Stromal cell of bone marrow (primary cell): Measurements from ENCODE around the gene ATIC.

Experiments
- DNase-seq: peaks from one replicate; pipeline ENCODE4 v3.0.0-alpha.2; 2012; ENCODE audit warnings: low read depth

ATIC gene

DNA sequence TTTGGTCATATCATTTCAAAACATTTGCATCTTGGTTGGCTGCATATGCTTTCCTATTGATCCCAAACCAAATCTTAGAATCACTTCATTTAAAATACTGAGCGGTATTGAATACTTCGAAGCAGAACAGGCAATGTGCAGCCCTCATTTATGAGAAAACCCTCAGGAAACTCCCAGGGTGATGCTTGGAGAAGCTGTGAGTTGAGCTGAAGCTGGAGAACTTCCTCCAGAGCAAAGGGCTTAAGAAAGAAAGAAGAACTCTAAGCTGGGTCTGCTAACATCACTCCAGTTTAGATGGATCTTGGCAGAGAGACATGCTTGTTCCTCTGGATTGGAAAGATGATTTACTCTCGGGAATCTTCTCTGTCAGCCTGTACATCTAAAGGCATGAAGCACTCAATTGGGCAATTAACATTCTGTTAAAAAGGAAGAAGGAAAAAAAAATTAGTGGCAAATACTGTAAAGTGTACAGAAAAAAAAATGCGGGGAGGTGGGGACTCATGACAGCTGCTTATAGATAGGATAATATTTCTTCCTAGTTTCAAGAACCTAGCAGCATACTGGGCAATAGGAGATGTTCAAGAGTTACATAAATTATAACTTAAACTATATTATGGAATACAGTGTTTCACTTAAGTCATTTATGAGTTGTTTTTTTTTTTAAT lies 49.5 kb downstream of the ATIC start:
- no peak for DNase-seq

DNA sequence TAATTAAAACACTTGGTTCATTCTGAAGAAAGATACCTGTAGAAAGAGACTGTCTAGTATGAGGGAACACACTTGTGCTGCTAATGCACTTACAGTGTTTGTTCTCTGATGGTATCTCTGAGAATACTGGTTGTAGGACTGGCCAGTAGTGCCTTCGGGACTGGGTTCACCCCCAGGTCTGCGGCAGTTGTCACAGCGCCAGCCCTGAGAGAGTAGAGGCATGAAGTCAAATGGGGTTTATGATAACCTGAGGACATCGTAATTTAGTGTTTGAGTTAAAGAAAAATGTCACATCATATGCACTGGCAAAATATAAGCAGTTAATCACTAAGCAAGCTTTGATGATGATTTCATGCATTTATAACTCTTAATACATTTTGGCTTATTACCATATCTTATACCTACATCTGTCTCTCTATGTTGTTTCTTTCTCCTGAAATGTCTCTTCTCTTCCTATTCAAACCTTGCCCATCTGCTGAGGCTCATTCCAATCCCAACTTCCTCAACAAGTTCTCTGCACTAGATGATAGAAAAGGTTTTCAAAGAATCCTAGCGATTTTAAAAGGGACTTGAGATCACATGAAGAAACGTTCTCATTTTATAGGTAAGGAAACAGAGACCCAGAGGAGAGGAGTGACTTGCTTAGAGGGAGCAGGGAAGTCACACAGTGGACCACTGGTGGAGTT lies 50.2 kb downstream of the ATIC start:
- no peak for DNase-seq

DNA sequence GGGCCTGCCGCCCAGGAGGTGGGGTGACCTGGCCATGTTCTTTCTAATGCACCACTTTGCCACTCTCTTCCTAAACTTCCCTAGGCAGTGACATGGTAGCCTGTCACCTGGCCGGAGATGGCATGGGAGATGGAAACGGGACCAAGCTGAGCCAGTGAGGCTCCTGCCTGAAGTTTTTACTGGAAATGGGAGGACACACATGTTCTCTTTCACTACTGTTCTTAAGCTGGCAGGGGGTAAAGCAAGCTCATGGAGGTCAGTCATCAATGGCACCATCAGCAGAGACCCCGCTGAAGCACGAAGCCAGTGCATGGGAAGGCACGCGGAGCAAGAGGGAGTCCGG lies 50.7 kb downstream of the ATIC start:
- DNase-seq, result no peak

GRCh38 chr2:215363039-215363438 lies 51.2 kb downstream of the ATIC start:
- DNase-seq, result no peak

- DNase-seq, result no peak
Observed at GRCh38 chr2:215363461-215364156, 51.8 kb downstream of the ATIC start.

GRCh38 chr2:215364157-215365155 lies 52.6 kb downstream of the ATIC start:
- no peak for DNase-seq

GRCh38 chr2:215365184-215365658 lies 53.4 kb downstream of the ATIC start:
- no peak for DNase-seq

GRCh38 chr2:215366440-215367032 lies 54.7 kb downstream of the ATIC start:
- DNase-seq, result no peak

GRCh38 chr2:215367662-215368492 lies 56.0 kb downstream of the ATIC start:
- DNase-seq, result peak; percentile 72

DNA sequence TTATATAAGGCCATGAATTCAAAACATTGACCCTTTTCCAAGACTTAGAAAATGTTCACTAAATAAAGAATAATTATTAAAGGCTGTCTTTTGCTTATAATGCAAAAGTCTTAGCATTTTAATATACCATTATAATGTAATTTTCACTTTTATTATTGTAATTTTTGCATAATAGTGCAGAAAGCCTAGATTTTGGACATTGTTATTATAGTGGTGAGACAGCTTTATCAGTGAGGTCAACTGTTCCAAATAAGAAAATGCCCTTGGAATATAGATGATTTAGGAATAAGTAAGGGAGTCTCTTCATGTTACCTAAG lies 56.6 kb downstream of the ATIC start:
- no peak for DNase-seq

- DNase-seq, result no peak
Observed at GRCh38 chr2:215369181-215369760, 57.4 kb downstream of the ATIC start.

DNA sequence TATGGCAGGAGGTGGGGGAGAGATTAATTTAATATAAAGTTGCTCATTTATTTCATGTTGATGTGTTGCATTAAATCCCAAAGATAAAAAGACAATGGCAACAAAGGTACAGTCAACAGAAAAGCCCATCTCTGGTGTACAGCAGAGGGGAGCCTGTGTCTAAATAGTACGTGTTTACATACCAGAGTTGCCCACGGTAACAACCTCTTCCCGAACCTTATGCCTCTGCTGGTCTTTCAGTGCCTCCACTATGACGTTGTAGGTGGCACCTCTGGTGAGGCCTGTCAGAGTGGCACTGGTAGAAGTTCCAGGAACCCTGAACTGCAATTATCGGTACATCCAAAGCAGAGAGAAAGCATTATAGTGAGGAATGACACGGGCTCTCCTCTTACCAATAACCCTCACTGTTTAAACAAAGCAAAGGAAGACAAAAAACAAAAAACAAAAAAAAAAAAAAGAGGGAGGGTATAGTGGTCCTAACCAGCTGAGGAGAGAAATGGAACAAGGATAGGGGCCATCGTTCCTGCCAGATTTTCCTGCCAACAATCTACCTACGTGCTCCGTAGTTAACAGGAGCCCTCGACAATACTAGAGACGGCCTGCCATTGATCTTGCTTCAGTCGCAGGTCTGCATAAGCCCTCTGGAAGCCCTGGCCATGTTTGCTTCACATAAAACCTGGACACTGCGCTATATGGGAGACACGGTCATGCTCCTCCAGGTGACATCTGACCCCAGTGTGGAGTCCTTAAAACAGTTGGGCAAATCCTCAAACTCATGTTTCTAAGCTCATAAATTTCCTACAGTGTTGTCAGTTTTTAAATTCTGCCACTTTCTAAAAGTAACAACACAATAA lies 58.5 kb downstream of the ATIC start:
- no peak for DNase-seq

DNA sequence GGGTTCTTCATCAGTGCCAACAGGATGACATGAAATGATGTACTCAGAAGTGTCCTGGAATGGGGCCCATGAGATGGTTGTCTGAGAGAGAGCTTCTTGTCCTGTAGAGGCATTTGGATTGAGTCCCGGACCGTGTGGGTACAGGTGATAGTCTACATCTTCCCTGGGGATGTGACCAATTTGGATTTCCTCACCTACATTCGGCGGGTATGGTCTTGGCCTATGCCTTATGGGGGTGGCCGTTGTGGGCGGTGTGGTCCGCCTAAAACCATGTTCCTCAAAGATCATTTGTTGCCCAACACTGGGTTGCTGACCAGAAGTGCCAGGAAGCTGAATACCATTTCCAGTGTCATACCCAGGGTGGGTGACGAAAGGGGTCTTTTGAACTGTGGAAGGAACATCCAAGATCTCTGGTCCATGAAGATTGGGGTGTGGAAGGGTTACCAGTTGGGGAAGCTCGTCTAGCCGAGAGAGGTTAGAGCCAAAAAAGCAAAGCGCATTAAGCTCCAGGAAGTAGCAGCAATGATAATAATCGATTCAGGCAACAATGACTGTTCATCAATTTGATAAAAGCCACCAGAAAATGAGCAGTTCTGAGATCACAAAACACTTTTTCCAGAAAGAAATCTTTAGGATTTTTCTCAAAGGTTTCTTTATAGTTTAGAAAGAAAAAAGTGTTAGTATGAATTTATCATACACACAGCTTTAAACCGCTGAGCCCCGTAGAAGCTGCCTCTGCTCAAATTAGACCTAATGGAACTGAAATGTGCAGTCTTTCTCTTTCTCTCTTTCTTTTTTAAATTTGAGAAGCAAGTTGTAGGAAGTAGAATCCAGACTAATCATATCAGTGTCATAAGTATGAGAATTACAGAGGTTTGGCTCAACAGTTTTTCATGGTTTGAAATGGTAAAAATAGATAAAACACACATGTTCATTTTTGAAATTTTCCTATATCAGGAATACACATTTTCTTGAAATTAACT lies 60.3 kb downstream of the ATIC start:
- DNase-seq, result no peak

DNA sequence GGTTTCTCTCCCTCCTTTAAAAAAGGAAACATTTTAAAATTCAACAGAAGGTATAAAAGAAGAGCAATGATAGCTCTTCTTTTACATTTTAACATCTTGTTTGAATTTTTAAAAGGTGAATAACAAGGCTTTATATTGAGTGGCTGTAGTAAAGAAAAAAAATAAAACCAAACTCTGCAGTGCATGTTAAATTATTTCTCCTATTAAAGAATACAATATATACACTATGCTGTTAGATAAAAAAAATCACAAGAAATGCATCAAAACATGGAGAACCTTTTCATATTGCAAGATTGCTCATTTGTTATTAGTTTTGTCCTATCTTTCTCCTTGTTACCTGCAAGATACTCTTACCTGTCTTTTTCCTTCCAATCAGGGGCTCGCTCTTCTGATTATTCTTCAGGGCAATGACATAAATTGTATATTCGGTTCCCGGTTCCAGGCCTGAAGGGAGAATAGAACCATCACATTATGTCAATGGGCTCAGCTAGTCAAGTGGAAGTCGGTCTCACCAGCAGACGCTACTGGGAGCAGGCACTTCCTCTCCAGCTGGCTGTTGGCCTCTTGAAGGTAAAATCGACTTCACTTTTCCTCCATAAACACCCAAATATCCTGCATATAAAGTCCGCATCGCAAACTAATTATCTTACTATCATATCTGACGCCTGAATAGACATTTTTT lies 61.2 kb downstream of the ATIC start:
- DNase-seq, result no peak

GRCh38 chr2:215374002-215374401 lies 62.1 kb downstream of the ATIC start:
- no peak for DNase-seq

DNA sequence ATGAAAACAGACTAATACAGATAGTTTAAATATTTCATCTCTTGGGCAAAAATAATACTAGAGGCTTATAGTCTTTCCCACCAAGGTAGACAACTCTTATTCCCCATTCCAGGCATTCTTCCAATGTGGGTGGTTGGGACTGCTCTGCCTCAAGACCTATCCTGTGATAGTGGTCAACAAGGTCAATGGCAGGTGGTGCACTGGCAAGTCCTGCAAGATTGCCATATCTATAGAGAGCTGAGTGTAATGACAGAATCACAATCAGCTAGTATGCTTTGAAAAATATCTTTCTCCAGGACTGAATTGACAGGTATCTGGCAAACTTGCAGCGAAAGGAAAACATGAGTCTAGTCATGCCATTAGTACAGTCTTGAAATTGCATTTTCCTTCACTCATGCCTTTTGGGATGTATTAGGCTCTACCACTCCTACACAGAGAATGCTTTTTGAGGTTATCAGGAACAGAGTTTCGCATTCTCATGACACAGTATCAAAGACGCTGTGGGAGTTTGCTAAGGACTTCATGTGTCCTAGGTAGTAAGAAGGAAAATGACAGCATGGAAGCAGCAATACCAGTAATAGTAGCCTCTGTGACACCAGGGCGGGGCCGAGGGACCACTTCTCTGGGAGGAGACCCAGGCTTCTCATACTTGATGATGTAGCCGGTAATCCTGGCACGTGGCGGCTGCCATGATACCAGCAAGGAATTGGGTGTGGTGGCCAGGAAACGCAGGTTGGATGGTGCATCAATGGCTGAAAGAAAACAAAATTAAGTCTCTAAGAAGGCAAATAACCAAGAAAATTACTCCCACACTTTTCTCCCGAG lies 63.0 kb downstream of the ATIC start:
- DNase-seq, result no peak

- no peak for DNase-seq
Observed at GRCh38 chr2:215375467-215375830, 63.6 kb downstream of the ATIC start.
